HEK293 (cell line): Measurements from ENCODE around the gene ABCG4.

ENCODE experiments used
- CTCF ChIA-PET: fragments of 350-600 bp; formaldehyde crosslinking; extraction: SDS; loops from one replicate; lab custom pipeline; 2021; ENCODE audit warnings: antibody characterized with exemption; lab: Yijun Ruan, JAX
- POLR2A ChIA-PET: fragments of 300-600 bp; formaldehyde crosslinking; extraction: SDS; loops from one replicate; lab custom pipeline; 2020; ENCODE audit warnings: antibody characterized with exemption, inconsistent platforms; lab: Yijun Ruan, JAX
- H3K27ac ChIP-seq: fragments of 200-500 bp; sonication (Bioruptor generic); 2 replicates; pipeline ENCODE4 v1.5.1; 2014; ENCODE audit warnings: low read depth, low read length, control low read depth, inconsistent platforms; ENCODE audit errors: extremely low read depth
- H3K36me3 ChIP-seq, 2 experiments: fragments of 200-500 bp in 1 of 2; sonication (Bioruptor generic) in 1 of 2; 1 replicate in 1 of 2; 2 replicates in 1 of 2; pipeline ENCODE4 v1.5.1; 2014 to 2017; ENCODE audit warnings: inconsistent platforms in 2 of 2, low read length in 2 of 2; ENCODE audit not compliant: control insufficient read depth in 2 of 2, insufficient read depth in 1 of 2
- H3K4me1 ChIP-seq: fragments of 200-500 bp; sonication (Bioruptor generic); 2 replicates; pipeline ENCODE4 v1.5.1; 2014; ENCODE audit warnings: mild to moderate bottlenecking, low read length, inconsistent platforms; ENCODE audit not compliant: control insufficient read depth, insufficient read depth
- H3K4me3 ChIP-seq: 2 replicates; pipeline ENCODE4 v1.5.1; 2011; ENCODE audit warnings: low read depth, mild to moderate bottlenecking, control low read depth, low read length, moderate library complexity
- H3K9me3 ChIP-seq: fragments of 200-500 bp; sonication (Bioruptor generic); 2 replicates; pipeline ENCODE4 v1.5.1; 2014; ENCODE audit warnings: low read depth, low read length, inconsistent platforms; ENCODE audit not compliant: control insufficient read depth, insufficient read depth
- EGR2 ChIP-seq: fragments of 450-650 bp; formaldehyde crosslinking; IDR thresholded peaks from 2 replicates; pipeline ENCODE4 v1.5.1; 2016; ENCODE audit warnings: low read depth, missing biosample characterization, missing genetic modification characterization
- GLIS1 ChIP-seq: fragments of 450-650 bp; formaldehyde crosslinking; IDR thresholded peaks from 2 replicates; pipeline ENCODE4 v1.5.1; 2016; ENCODE audit warnings: missing biosample characterization, missing genetic modification characterization
- HIC1 ChIP-seq: fragments of 450-650 bp; formaldehyde crosslinking; IDR thresholded peaks from 2 replicates; pipeline ENCODE4 v1.5.1; 2016; ENCODE audit warnings: missing biosample characterization, missing genetic modification characterization
- OSR2 ChIP-seq: fragments of 450-650 bp; formaldehyde crosslinking; IDR thresholded peaks from 2 replicates; pipeline ENCODE4 v1.5.1; 2016; ENCODE audit warnings: missing biosample characterization, missing genetic modification characterization
- SCRT1 ChIP-seq: fragments of 450-650 bp; formaldehyde crosslinking; IDR thresholded peaks from 2 replicates; pipeline ENCODE4 v1.5.1; 2016; ENCODE audit warnings: missing biosample characterization, missing genetic modification characterization, borderline replicate concordance
- SCRT2 ChIP-seq: fragments of 450-650 bp; formaldehyde crosslinking; IDR thresholded peaks from 2 replicates; pipeline ENCODE4 v1.5.1; 2016; ENCODE audit warnings: missing biosample characterization, missing genetic modification characterization
- ZBTB26 ChIP-seq: fragments of 450-650 bp; formaldehyde crosslinking; optimal IDR thresholded peaks from 2 replicates; pipeline ENCODE3; 2016; ENCODE audit warnings: missing biosample characterization, mild to moderate bottlenecking, missing genetic modification characterization
- ZBTB48 ChIP-seq: fragments of 450-650 bp; formaldehyde crosslinking; IDR thresholded peaks from 2 replicates; pipeline ENCODE4 v1.5.1; 2016; ENCODE audit warnings: missing biosample characterization, missing genetic modification characterization
- ZFHX2 ChIP-seq: fragments of 450-650 bp; formaldehyde crosslinking; conservative IDR thresholded peaks from 2 replicates; pipeline ENCODE4 v1.5.1; 2016; ENCODE audit warnings: missing biosample characterization, missing genetic modification characterization
- ZFP3 ChIP-seq: fragments of 450-650 bp; formaldehyde crosslinking; IDR thresholded peaks from 2 replicates; pipeline ENCODE4 v1.5.1; 2016; ENCODE audit warnings: low read depth, missing biosample characterization, missing genetic modification characterization
- ZIC2 ChIP-seq: fragments of 450-650 bp; formaldehyde crosslinking; IDR thresholded peaks from 2 replicates; pipeline ENCODE4 v1.5.1; 2016; ENCODE audit warnings: missing biosample characterization, missing genetic modification characterization
- ZNF10 ChIP-seq: fragments of 450-650 bp; formaldehyde crosslinking; IDR thresholded peaks from 2 replicates; pipeline ENCODE4 v1.5.1; 2017; ENCODE audit warnings: missing biosample characterization, missing genetic modification characterization
- ZNF157 ChIP-seq: fragments of 450-650 bp; formaldehyde crosslinking; IDR thresholded peaks from 2 replicates; pipeline ENCODE4 v1.5.1; 2016; ENCODE audit warnings: missing biosample characterization, missing genetic modification characterization
- ZNF18 ChIP-seq: fragments of 450-650 bp; formaldehyde crosslinking; IDR thresholded peaks from 2 replicates; pipeline ENCODE4 v1.5.1; 2016; ENCODE audit warnings: missing biosample characterization, missing genetic modification characterization
- ZNF335 ChIP-seq: fragments of 450-650 bp; formaldehyde crosslinking; conservative IDR thresholded peaks from 2 replicates; pipeline ENCODE4 v1.5.1; 2016; ENCODE audit warnings: missing biosample characterization, missing genetic modification characterization
- ZNF341 ChIP-seq: fragments of 450-650 bp; formaldehyde crosslinking; IDR thresholded peaks from 2 replicates; pipeline ENCODE4; 2016; ENCODE audit warnings: low read depth, missing biosample characterization, missing genetic modification characterization
- ZNF37A ChIP-seq: fragments of 450-650 bp; IDR thresholded peaks from 2 replicates; pipeline ENCODE4 v1.5.1; 2018; ENCODE audit warnings: missing biosample characterization, missing genetic modification characterization
- ZNF571 ChIP-seq: fragments of 450-650 bp; formaldehyde crosslinking; IDR thresholded peaks from 2 replicates; pipeline ENCODE4 v1.5.0; 2017; ENCODE audit warnings: missing biosample characterization, missing genetic modification characterization
- ZNF654 ChIP-seq: fragments of 450-650 bp; formaldehyde crosslinking; IDR thresholded peaks from 2 replicates; pipeline ENCODE4 v1.5.1; 2016; ENCODE audit warnings: low read depth, missing biosample characterization, missing genetic modification characterization
- ZNF664 ChIP-seq: fragments of 450-650 bp; formaldehyde crosslinking; IDR thresholded peaks from 2 replicates; pipeline ENCODE4 v1.5.1; 2016; ENCODE audit warnings: missing biosample characterization, missing genetic modification characterization
- ZNF830 ChIP-seq: fragments of 450-650 bp; IDR thresholded peaks from 2 replicates; pipeline ENCODE4 v1.5.0; 2018; ENCODE audit warnings: missing biosample characterization, missing genetic modification characterization, low read depth, mild to moderate bottlenecking, moderate library complexity
- TF ChIP-seq, protein P1 (sequence below): fragments of 450-650 bp; formaldehyde crosslinking; IDR thresholded peaks from 2 replicates; pipeline ENCODE4 v1.5.1; 2017; ENCODE audit warnings: missing biosample characterization, missing genetic modification characterization
- TF ChIP-seq, protein P2 (sequence below): fragments of 450-650 bp; formaldehyde crosslinking; IDR thresholded peaks from 2 replicates; pipeline ENCODE4 v1.5.1; 2016; ENCODE audit warnings: missing biosample characterization, missing genetic modification characterization

ABCG4 gene

GRCh38 chr11:119147604-119148333 lies 1.1 kb upstream of the ABCG4 start:
- Histone ChIP-seq H3K4me1 (no peaks in the 10 kb centered on the region), H3K9me3 (no peaks in the 10 kb centered on the region), H3K36me3 (peaks cover 0 to 6% of the 10 kb centered on the region in 2 experiments; a peak in 1 of 3 replicates), H3K4me3 (no peak overlapping the region), H3K27ac (no peak overlapping the region)
- ChIA-PET CTCF (interaction anchor here (0.6 to 1.3 kb wide), 6 partner anchors 13 to 274 kb away, joined by 3 to 7 read pairs (median 4); no protein-coding TSS in a partner anchor), POLR2A (interaction anchor here (0.6 to 1.8 kb wide), 4 partner anchors 22 to 216 kb away, joined by 3 to 6 read pairs (median 3); partner anchors contain the start of gene MCAM)
- TF ChIP-seq ZNF37A (tag by site-specific recombination) (no peak), ZNF341 (tag by site-specific recombination) (no peak), ZNF18 (tag by site-specific recombination) (0 out of 2 replicates have a peak, but pooled peaks have one; percentile 26), ZNF10 (tag by site-specific recombination) (peak; percentile 82), OSR2 (tag by site-specific recombination) (no peak), SCRT2 (peak; percentile 37; the same call in 1 of the 2 replicates), ZBTB48 (tag by site-specific recombination) (peak; percentile 75; the same call in 1 of the 2 replicates), SCRT1 (tag by site-specific recombination) (no peak), ZNF157 (no peak), ZNF664 (tag by site-specific recombination) (peak; percentile 88)
- TF ChIP-seq, protein P1, sequence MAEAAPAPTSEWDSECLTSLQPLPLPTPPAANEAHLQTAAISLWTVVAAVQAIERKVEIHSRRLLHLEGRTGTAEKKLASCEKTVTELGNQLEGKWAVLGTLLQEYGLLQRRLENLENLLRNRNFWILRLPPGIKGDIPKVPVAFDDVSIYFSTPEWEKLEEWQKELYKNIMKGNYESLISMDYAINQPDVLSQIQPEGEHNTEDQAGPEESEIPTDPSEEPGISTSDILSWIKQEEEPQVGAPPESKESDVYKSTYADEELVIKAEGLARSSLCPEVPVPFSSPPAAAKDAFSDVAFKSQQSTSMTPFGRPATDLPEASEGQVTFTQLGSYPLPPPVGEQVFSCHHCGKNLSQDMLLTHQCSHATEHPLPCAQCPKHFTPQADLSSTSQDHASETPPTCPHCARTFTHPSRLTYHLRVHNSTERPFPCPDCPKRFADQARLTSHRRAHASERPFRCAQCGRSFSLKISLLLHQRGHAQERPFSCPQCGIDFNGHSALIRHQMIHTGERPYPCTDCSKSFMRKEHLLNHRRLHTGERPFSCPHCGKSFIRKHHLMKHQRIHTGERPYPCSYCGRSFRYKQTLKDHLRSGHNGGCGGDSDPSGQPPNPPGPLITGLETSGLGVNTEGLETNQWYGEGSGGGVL (tag by site-specific recombination) = 0 out of 2 replicates have a peak, but pooled peaks have one; percentile 24

GRCh38 chr11:119148720-119149017 lies 183 bp upstream of the ABCG4 start:
- Histone ChIP-seq H3K4me3 (peak overlapping the region; percentile 56), H3K9me3 (no peaks in the 10 kb centered on the region), H3K36me3 (peaks cover 0 to 6% of the 10 kb centered on the region in 2 experiments; a peak in 1 of 3 replicates), H3K27ac (no peak overlapping the region; the same call in 1 of the 2 replicates), H3K4me1 (no peaks in the 10 kb centered on the region)
- CTCF ChIA-PET = interaction anchor here (0.6 to 1.3 kb wide), 4 partner anchors 21 to 159 kb away, joined by 3 to 4 read pairs (median 4); no protein-coding TSS in a partner anchor
- POLR2A ChIA-PET = interaction anchor here (1.0 to 1.8 kb wide), 2 partner anchors 21 to 168 kb away, joined by 3 to 6 read pairs; partner anchors contain the start of gene MCAM
- TF ChIP-seq, protein P1 (tag by site-specific recombination) = peak; percentile 52
- TF ChIP-seq ZIC2 = peak; percentile 42
- TF ChIP-seq ZNF654 (tag by site-specific recombination) = no peak
- peak; percentile 76 for TF ChIP-seq ZBTB26 (tag by site-specific recombination)
- TF ChIP-seq, protein P2, sequence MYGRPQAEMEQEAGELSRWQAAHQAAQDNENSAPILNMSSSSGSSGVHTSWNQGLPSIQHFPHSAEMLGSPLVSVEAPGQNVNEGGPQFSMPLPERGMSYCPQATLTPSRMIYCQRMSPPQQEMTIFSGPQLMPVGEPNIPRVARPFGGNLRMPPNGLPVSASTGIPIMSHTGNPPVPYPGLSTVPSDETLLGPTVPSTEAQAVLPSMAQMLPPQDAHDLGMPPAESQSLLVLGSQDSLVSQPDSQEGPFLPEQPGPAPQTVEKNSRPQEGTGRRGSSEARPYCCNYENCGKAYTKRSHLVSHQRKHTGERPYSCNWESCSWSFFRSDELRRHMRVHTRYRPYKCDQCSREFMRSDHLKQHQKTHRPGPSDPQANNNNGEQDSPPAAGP (tag by site-specific recombination) = peak; percentile 10; the same call in 1 of the 2 replicates
- TF ChIP-seq ZFHX2 = peak; percentile 23; the same call in 1 of the 2 replicates
- no peak for TF ChIP-seq ZNF335 (tag by site-specific recombination)
- no peak for TF ChIP-seq ZNF571
- peak; percentile 30; the same call in 1 of the 2 replicates for TF ChIP-seq EGR2
- no peak for TF ChIP-seq ZFP3
- peak; percentile 16; the same call in 1 of the 2 replicates for TF ChIP-seq ZBTB48 (tag by site-specific recombination)
- peak; percentile 77 for TF ChIP-seq GLIS1 (tag by site-specific recombination)
- TF ChIP-seq HIC1 (tag by site-specific recombination) = no peak
- TF ChIP-seq ZNF341 (tag by site-specific recombination) = peak; percentile 25; the same call in 1 of the 2 replicates
- no peak for TF ChIP-seq ZNF830 (tag by site-specific recombination)
